Coronary artery (tissue), 2 donors: ENCODE results near the gene HADHA.
A peak's percentile ranks its signal among the peaks of the same experiment; 100 is the strongest.

Experiments
- DNase-seq: peaks from one replicate; pipeline ENCODE4 v3.0.0-alpha.2; 2017; ENCODE audit warnings: low spot score
- H3K27ac ChIP-seq, 2 donors: fragments of 200-600 bp; sonication (generic); one replicate each; pipeline ENCODE4 v1.5.1; 2016 to 2019
- H3K4me3 ChIP-seq: fragments of 200-600 bp; sonication (generic); 2 replicates; pipeline ENCODE4 v1.5.1; 2016; ENCODE audit warnings: mild to moderate bottlenecking, moderate library complexity
- CTCF ChIP-seq: fragments of 200-600 bp; sonication (generic); IDR thresholded peaks from one replicate; pipeline ENCODE4 v1.5.1; 2019; ENCODE audit warnings: antibody characterized with exemption

Gene HADHA

GRCh38 chr2:26244309-26245230 is at the start of gene HADHA, which contains the start of gene HADHB:
Gene HADHA (minus strand): TSS chr2:26244632. CDS start chr2:26244596, 36 bp downstream.
Gene HADHB (plus strand): TSS chr2:26244939. CDS start chr2:26254255, 9,316 bp downstream.
- peak; percentile 95 for DNase-seq
- peak within 1 kb of the TSS; percentile 91 to 95 for H3K27ac ChIP-seq
- peak within 1 kb of the TSS; percentile 84 for H3K4me3 ChIP-seq
- no peak for TF ChIP-seq CTCF

- no peak for DNase-seq
- TF ChIP-seq CTCF: no peak
- no peak overlapping the region for H3K4me3 ChIP-seq
- no peak overlapping the region for H3K27ac ChIP-seq
These were observed 48.2 kb upstream of the HADHA start for GRCh38 chr2:26292646-26293045.

GRCh38 chr2:26290001-26290400 is 45.6 kb upstream of the HADHA start:
- H3K27ac ChIP-seq: no peak overlapping the region
- H3K4me3 ChIP-seq: no peak overlapping the region
- no peak for DNase-seq
- TF ChIP-seq CTCF: no peak

GRCh38 chr2:26285931-26286330 is 41.5 kb upstream of the HADHA start:
- DNase-seq: no peak
- H3K27ac ChIP-seq: no peak overlapping the region
- H3K4me3 ChIP-seq: no peak overlapping the region
- no peak for TF ChIP-seq CTCF

GRCh38 chr2:26284132-26284531 is 39.7 kb upstream of the HADHA start:
- Histone ChIP-seq H3K27ac (no peak overlapping the region), H3K4me3 (no peak overlapping the region)
- DNase-seq: no peak
- TF ChIP-seq CTCF: no peak

DNA sequence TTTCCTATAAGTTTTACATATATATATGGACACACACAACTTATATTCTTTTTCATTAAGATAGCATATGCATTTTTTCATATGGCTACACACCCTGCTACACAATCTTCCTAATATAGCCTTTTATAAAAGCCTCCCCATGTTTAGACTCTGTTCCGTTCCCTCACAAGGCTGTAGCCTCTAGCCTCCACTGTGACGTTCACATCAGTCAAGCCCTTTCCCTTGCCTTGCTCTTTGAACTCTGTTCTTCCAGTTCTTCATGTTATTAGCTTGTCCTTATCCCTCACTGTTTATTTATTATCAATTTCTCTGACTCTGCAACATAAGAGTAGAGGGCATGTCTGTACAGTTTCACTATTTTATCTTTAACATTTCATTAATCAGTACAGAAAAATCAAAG is 39.2 kb upstream of the HADHA start:
- Histone ChIP-seq H3K27ac (no peak overlapping the region), H3K4me3 (no peak overlapping the region)
- no peak for TF ChIP-seq CTCF
- no peak for DNase-seq

DNA sequence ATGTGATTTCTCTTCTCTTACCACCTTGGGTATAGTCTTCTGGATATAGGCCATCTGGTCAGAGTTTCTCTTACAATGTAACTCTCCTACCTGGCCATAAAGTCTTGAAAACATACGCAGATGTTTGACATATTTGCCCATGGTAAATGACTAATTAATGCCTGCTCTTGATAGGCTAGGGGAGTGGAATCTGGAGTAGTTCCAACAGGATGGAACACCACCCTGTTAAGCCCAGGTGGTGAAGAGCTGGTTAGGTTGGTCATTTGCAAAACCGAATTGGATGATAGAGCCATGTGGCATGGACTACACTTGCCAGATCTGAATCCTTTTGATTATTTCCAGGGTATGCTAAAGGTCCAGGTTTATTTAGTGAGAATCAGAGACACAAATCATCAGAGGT is 36.8 kb upstream of the HADHA start:
- Histone ChIP-seq H3K27ac (no peak overlapping the region), H3K4me3 (no peak overlapping the region)
- no peak for TF ChIP-seq CTCF
- DNase-seq: no peak
